SHP77 treated with DMSO at 0.1 percent for 48 hours (cell line): ENCODE data around the gene PALLD.

Experiments
- DNase-seq: peaks from one replicate; lab custom pipeline; 2025; lab: John Stamatoyannopoulos, UW

Gene PALLD

GRCh38 chr4:168832763-168833575 lies 336.1 kb downstream of the PALLD start:
- DNase-seq, result no peak

- no peak for DNase-seq
Measured at GRCh38 chr4:168833881-168834280, 337.0 kb downstream of the PALLD start.

GRCh38 chr4:168835880-168836454 lies 339.1 kb downstream of the PALLD start:
- DNase-seq, result no peak

GRCh38 chr4:168836490-168836889 lies 339.6 kb downstream of the PALLD start:
- no peak for DNase-seq

GRCh38 chr4:168837922-168838321 lies 341.1 kb downstream of the PALLD start:
- no peak for DNase-seq

- DNase-seq, result no peak
Measured at GRCh38 chr4:168839758-168840391, 343.0 kb downstream of the PALLD start.

- DNase-seq, result no peak
Measured at GRCh38 chr4:168840392-168840763, 343.5 kb downstream of the PALLD start.

GRCh38 chr4:168841000-168841671 lies 344.3 kb downstream of the PALLD start:
- no peak for DNase-seq

- no peak for DNase-seq
Measured at GRCh38 chr4:168841672-168842019, 344.8 kb downstream of the PALLD start.

GRCh38 chr4:168842186-168842585 lies 345.3 kb downstream of the PALLD start:
- DNase-seq, result no peak

- DNase-seq, result no peak
Measured at GRCh38 chr4:168843635-168844034, 346.8 kb downstream of the PALLD start.

- no peak for DNase-seq
Measured at GRCh38 chr4:168844353-168845049, 347.6 kb downstream of the PALLD start.

- DNase-seq, result no peak
Measured at GRCh38 chr4:168845897-168846296, 349.0 kb downstream of the PALLD start.

- no peak for DNase-seq
Measured at GRCh38 chr4:168846414-168846813, 349.6 kb downstream of the PALLD start.

- DNase-seq, result no peak
Measured at GRCh38 chr4:168847771-168848502, 351.1 kb downstream of the PALLD start.

- DNase-seq, result no peak
Measured at GRCh38 chr4:168849030-168849675, 352.3 kb downstream of the PALLD start.

- DNase-seq, result no peak
Measured at GRCh38 chr4:168849997-168850396, 353.1 kb downstream of the PALLD start.

- no peak for DNase-seq
Measured at GRCh38 chr4:168852387-168852786, 355.5 kb downstream of the PALLD start.

GRCh38 chr4:168852933-168853713 lies 356.3 kb downstream of the PALLD start:
- DNase-seq, result no peak

- DNase-seq, result no peak
Measured at GRCh38 chr4:168853770-168854169, 356.9 kb downstream of the PALLD start.
